Mesothelial cell of epicardium (in vitro differentiated cells): ENCODE data around the gene TEDDM1. TPM values are rescaled to one million over a fixed set of nuclear protein-coding genes. Genes with fewer than 3 reads are reported as not detected.

Experiments
- DNase-seq, 2 experiments: peaks; one replicate each; pipeline ENCODE4 v3.0.0; 2021; ENCODE audit warnings: low spot score in 2 of 2; ENCODE audit not compliant: unreplicated experiment in 2 of 2
- H3K27ac Mint-ChIP-seq: 2 replicates; pipeline ENCODE4 v1.8.0; 2021; ENCODE audit warnings: mixed read lengths
- H3K27me3 Mint-ChIP-seq: 2 replicates; pipeline ENCODE4 v1.8.0; 2021; ENCODE audit warnings: low read depth, mixed read lengths
- H3K36me3 Mint-ChIP-seq: 2 replicates; pipeline ENCODE4 v1.8.0; 2021; ENCODE audit warnings: mixed read lengths
- H3K4me1 Mint-ChIP-seq: 2 replicates; pipeline ENCODE4 v1.8.0; 2021; ENCODE audit warnings: mixed read lengths
- H3K4me3 Mint-ChIP-seq: 2 replicates; pipeline ENCODE4 v1.8.0; 2021; ENCODE audit warnings: mild to moderate bottlenecking, moderate library complexity, mixed read lengths
- H3K9me3 Mint-ChIP-seq: 2 replicates; pipeline ENCODE4 v1.8.0; 2021; ENCODE audit warnings: mixed read lengths
- CTCF ChIP-seq: fragments of 200-600 bp; sonication (generic); IDR thresholded peaks from one replicate; pipeline ENCODE4 v1.5.0; 2021; ENCODE audit warnings: antibody characterized with exemption; ENCODE audit not compliant: unreplicated experiment
- total RNA-seq: library from RNA; stranded (reverse); gene quantifications from 3 replicates; pipeline ENCODE4 v1.2.1, GENCODE V29; 2021

Gene TEDDM1
- total RNA-seq, 1 donor from 2014 or later, result not detected

GRCh38 chr1:182430263-182431068 lies 30.0 kb upstream of the TEDDM1 start:
- H3K4me3 Mint-ChIP-seq, result no peak overlapping the region
- H3K4me1 Mint-ChIP-seq, result no peaks in the 10 kb centered on the region
- H3K27ac Mint-ChIP-seq, result no peak overlapping the region
- H3K9me3 Mint-ChIP-seq, result no peaks in the 10 kb centered on the region
- no peak for TF ChIP-seq CTCF
- no peak for DNase-seq
- H3K27me3 Mint-ChIP-seq, result peaks cover 4% of the 10 kb centered on the region
- no peaks in the 10 kb centered on the region for H3K36me3 Mint-ChIP-seq

- Mint-ChIP-seq H3K4me1 (no peaks in the 10 kb centered on the region), H3K4me3 (no peak overlapping the region), H3K27me3 (peaks cover 4% of the 10 kb centered on the region), H3K9me3 (no peaks in the 10 kb centered on the region), H3K27ac (no peak overlapping the region), H3K36me3 (no peaks in the 10 kb centered on the region)
- DNase-seq, result no peak
- no peak for TF ChIP-seq CTCF
Measured at GRCh38 chr1:182428043-182428442, 27.6 kb upstream of the TEDDM1 start.

GRCh38 chr1:182426442-182427430 lies 26.3 kb upstream of the TEDDM1 start:
- H3K9me3 Mint-ChIP-seq, result no peaks in the 10 kb centered on the region
- no peak overlapping the region for H3K27ac Mint-ChIP-seq
- H3K36me3 Mint-ChIP-seq, result no peaks in the 10 kb centered on the region
- no peak overlapping the region for H3K4me3 Mint-ChIP-seq
- no peak for TF ChIP-seq CTCF
- H3K4me1 Mint-ChIP-seq, result no peaks in the 10 kb centered on the region
- H3K27me3 Mint-ChIP-seq, result peaks cover 4% of the 10 kb centered on the region
- DNase-seq, result no peak

GRCh38 chr1:182415789-182416188 lies 15.3 kb upstream of the TEDDM1 start:
- TF ChIP-seq CTCF, result no peak
- no peak overlapping the region for H3K27ac Mint-ChIP-seq

GRCh38 chr1:182413969-182414368 lies 13.5 kb upstream of the TEDDM1 start:
- H3K9me3 Mint-ChIP-seq, result no peaks in the 10 kb centered on the region
- no peak for TF ChIP-seq CTCF
- H3K4me1 Mint-ChIP-seq, result peaks cover 10% of the 10 kb centered on the region

More at GRCh38 chr1:182415789-182416188, 15.3 kb upstream of the TEDDM1 start:
- no peak overlapping the region for H3K4me3 Mint-ChIP-seq
- no peaks in the 10 kb centered on the region for H3K36me3 Mint-ChIP-seq
- H3K9me3 Mint-ChIP-seq, result no peaks in the 10 kb centered on the region
- H3K27me3 Mint-ChIP-seq, result peaks cover 7% of the 10 kb centered on the region
- DNase-seq, result no peak
- H3K4me1 Mint-ChIP-seq, result peaks cover 10% of the 10 kb centered on the region

More at GRCh38 chr1:182413969-182414368, 13.5 kb upstream of the TEDDM1 start:
- H3K27me3 Mint-ChIP-seq, result peaks cover 7% of the 10 kb centered on the region
- no peak for DNase-seq
- H3K27ac Mint-ChIP-seq, result no peak overlapping the region
- no peak overlapping the region for H3K4me3 Mint-ChIP-seq
- no peaks in the 10 kb centered on the region for H3K36me3 Mint-ChIP-seq
